IPS-18c (cell line): Measurements from ENCODE around the gene ACVR1B.
A peak's percentile ranks its signal among the peaks of the same experiment; 100 is the strongest.

Source experiments
- H3K4me3 ChIP-seq: 2 replicates; pipeline ENCODE4 v1.7.0; 2013; ENCODE audit warnings: low read depth, mild to moderate bottlenecking, low read length, moderate library complexity; ENCODE audit not compliant: insufficient read depth
- H3K9me3 ChIP-seq: one replicate; pipeline ENCODE4 v1.6.1; 2013; ENCODE audit warnings: mild to moderate bottlenecking, low read length, moderate library complexity; ENCODE audit not compliant: control insufficient read depth, insufficient read depth

ACVR1B gene

GRCh38 chr12:51914034-51914923, 37.2 kb upstream of the ACVR1B start:
- no peak overlapping the region for H3K4me3 ChIP-seq

GRCh38 chr12:51915003-51915625, 36.4 kb upstream of the ACVR1B start:
- H3K4me3 ChIP-seq = no peak overlapping the region

More at GRCh38 chr12:51914034-51914923, 37.2 kb upstream of the ACVR1B start:
- H3K9me3 ChIP-seq = no peaks in the 10 kb centered on the region

GRCh38 chr12:51915951-51916350, 35.5 kb upstream of the ACVR1B start:
- Histone ChIP-seq H3K9me3 (no peaks in the 10 kb centered on the region), H3K4me3 (no peak overlapping the region)

More at GRCh38 chr12:51915003-51915625, 36.4 kb upstream of the ACVR1B start:
- no peaks in the 10 kb centered on the region for H3K9me3 ChIP-seq

- Histone ChIP-seq H3K9me3 (no peaks in the 10 kb centered on the region), H3K4me3 (no peak overlapping the region)
Measured at GRCh38 chr12:51917041-51917590, 34.4 kb upstream of the ACVR1B start.

- Histone ChIP-seq H3K9me3 (no peaks in the 10 kb centered on the region), H3K4me3 (no peak overlapping the region)
Measured at GRCh38 chr12:51917746-51918453, 33.6 kb upstream of the ACVR1B start.

- Histone ChIP-seq H3K9me3 (no peaks in the 10 kb centered on the region), H3K4me3 (no peak overlapping the region)
Measured at GRCh38 chr12:51920046-51920445, 31.5 kb upstream of the ACVR1B start.

GRCh38 chr12:51921017-51921725, 30.3 kb upstream of the ACVR1B start:
- Histone ChIP-seq H3K9me3 (no peaks in the 10 kb centered on the region), H3K4me3 (no peak overlapping the region)

GRCh38 chr12:51922146-51922545, 29.4 kb upstream of the ACVR1B start:
- no peak overlapping the region for H3K4me3 ChIP-seq
- no peaks in the 10 kb centered on the region for H3K9me3 ChIP-seq

GRCh38 chr12:51922762-51923505, 28.6 kb upstream of the ACVR1B start:
- no peak overlapping the region for H3K4me3 ChIP-seq

GRCh38 chr12:51923506-51924365, 27.8 kb upstream of the ACVR1B start:
- Histone ChIP-seq H3K9me3 (no peaks in the 10 kb centered on the region), H3K4me3 (peak overlapping the region; percentile 25; the same call in 1 of the 2 replicates)

More at GRCh38 chr12:51922762-51923505, 28.6 kb upstream of the ACVR1B start:
- H3K9me3 ChIP-seq = no peaks in the 10 kb centered on the region

- no peak overlapping the region for H3K4me3 ChIP-seq
- no peaks in the 10 kb centered on the region for H3K9me3 ChIP-seq
Measured at GRCh38 chr12:51924551-51925319, 26.8 kb upstream of the ACVR1B start.

- no peak overlapping the region for H3K4me3 ChIP-seq
Measured at GRCh38 chr12:51925346-51926063, 26.0 kb upstream of the ACVR1B start.

GRCh38 chr12:51926064-51926632, 25.4 kb upstream of the ACVR1B start:
- no peak overlapping the region for H3K4me3 ChIP-seq
- H3K9me3 ChIP-seq = no peaks in the 10 kb centered on the region

More at GRCh38 chr12:51925346-51926063, 26.0 kb upstream of the ACVR1B start:
- no peaks in the 10 kb centered on the region for H3K9me3 ChIP-seq

GRCh38 chr12:51926718-51927117, 24.8 kb upstream of the ACVR1B start:
- H3K4me3 ChIP-seq = no peak overlapping the region
- H3K9me3 ChIP-seq = no peaks in the 10 kb centered on the region
